ENCODE data around the gene ST14. TPM values are rescaled to one million over a fixed set of nuclear protein-coding genes. Genes with fewer than 3 reads are reported as not detected.

ST14 gene
- polyA plus RNA-seq, 1 donor (not counting 4 experiments of a cell fraction or from before 2014, with no cell fraction given), result 45.8 TPM

DNA sequence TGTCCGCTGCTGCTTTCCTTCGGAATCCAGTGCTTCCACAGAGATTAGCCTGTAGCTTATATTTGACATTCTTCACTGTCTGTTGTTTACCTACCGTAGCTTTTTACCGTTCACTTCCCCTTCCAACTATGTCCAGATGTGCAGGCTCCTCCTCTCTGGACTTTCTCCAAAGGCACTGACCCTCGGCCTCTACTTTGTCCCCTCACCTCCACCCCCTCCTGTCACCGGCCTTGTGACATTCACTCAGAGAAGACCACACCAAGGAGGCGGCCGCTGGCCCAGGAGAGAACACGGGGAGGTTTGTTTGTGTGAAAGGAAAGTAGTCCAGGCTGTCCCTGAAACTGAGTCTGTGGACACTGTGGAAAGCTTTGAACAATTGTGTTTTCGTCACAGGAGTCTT lies 15.4 kb upstream of the ST14 start:
- Histone ChIP-seq H3K9me3 (ENCODE audit: control insufficient read depth, low read depth, low read length) (no peaks in the 10 kb centered on the region), H3K4me1 (ENCODE audit: control insufficient read depth, extremely low read depth, insufficient read depth, low read length) (peaks cover 15% of the 10 kb centered on the region), H4K20me1 (ENCODE audit: control insufficient read depth, extremely low read depth, insufficient read depth, low read length) (peaks cover 10% of the 10 kb centered on the region), H3K4me2 (ENCODE audit: control insufficient read depth, extremely low read depth, insufficient read depth, low read depth, low read length) (no peak overlapping the region), H3K9ac (ENCODE audit: control insufficient read depth, extremely low read depth, insufficient read depth, low read length) (no peak overlapping the region), H3K79me2 (ENCODE audit: control insufficient read depth, insufficient read depth, low read length) (no peaks in the 10 kb centered on the region), H3K4me3 (ENCODE audit: control insufficient read depth in 2 of 3, extremely low read depth in 1 of 3, insufficient read depth in 2 of 3, low read depth in 1 of 3, low read length in 3 of 3) (no peak overlapping the region), H3K36me3 (ENCODE audit: control insufficient read depth in 2 of 2, extremely low read depth in 1 of 2, insufficient read depth in 2 of 2, low read length in 2 of 2) (peaks cover 22 to 43% of the 10 kb centered on the region in 2 experiments), H2AFZ (ENCODE audit: control insufficient read depth, low read length) (no peak overlapping the region), H3K27ac (ENCODE audit: control insufficient read depth, insufficient read depth, low read length) (no peak overlapping the region), H3K9me1 (ENCODE audit: control insufficient read depth, extremely low read depth, insufficient read depth, low read length) (peaks cover 5% of the 10 kb centered on the region), H3K27me3 (ENCODE audit: control insufficient read depth, extremely low read depth, insufficient read depth, low read length) (no peaks in the 10 kb centered on the region)
- dilution Hi-C loops (cut with MboI; ENCODE audit: extremely low pct_ligation_motif_present, low sequenced_read_pairs), result loop anchor here (25.0 kb wide), 1 partner anchor 207 kb away; no protein-coding TSS in a partner anchor
- DNase-seq (ENCODE audit: low read depth, low spot score) (no peak), FAIRE-seq (no peak)
- no peak for TF ChIP-seq EZH2 (IDR thresholded peaks at IDR 0.05; ENCODE audit: low read length)
- TF ChIP-seq, protein P1, sequence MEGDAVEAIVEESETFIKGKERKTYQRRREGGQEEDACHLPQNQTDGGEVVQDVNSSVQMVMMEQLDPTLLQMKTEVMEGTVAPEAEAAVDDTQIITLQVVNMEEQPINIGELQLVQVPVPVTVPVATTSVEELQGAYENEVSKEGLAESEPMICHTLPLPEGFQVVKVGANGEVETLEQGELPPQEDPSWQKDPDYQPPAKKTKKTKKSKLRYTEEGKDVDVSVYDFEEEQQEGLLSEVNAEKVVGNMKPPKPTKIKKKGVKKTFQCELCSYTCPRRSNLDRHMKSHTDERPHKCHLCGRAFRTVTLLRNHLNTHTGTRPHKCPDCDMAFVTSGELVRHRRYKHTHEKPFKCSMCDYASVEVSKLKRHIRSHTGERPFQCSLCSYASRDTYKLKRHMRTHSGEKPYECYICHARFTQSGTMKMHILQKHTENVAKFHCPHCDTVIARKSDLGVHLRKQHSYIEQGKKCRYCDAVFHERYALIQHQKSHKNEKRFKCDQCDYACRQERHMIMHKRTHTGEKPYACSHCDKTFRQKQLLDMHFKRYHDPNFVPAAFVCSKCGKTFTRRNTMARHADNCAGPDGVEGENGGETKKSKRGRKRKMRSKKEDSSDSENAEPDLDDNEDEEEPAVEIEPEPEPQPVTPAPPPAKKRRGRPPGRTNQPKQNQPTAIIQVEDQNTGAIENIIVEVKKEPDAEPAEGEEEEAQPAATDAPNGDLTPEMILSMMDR (optimal IDR thresholded peaks at IDR 0.05 in 1 of 3, IDR thresholded peaks at IDR 0.05 in 1 of 3, conservative IDR thresholded peaks at IDR 0.05 in 1 of 3; ENCODE audit: extremely low read depth in 1 of 3, insufficient read depth in 2 of 3, low read length in 3 of 3), result no peak

DNA sequence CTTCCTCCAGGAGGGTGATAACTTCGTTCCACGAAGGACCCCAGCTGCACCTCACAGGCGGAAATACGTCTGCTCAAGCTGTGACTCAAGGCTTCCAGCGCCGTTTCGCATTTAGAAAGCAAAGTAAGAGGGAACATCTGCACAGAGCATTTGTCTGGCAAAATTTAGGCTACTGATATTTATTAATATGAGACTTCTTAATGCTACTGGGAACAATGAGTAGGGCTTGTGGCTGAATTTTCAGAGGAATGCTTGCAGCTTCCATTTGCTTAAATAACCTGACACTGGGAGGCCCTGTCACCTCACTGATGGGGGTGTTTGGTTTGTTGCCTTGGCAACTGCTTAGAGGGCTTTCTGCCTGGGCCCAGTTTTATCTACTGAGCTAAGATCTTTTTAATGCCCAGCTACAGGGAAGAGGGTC lies 14.7 kb upstream of the ST14 start:
- Histone ChIP-seq H3K9me1 (ENCODE audit: control insufficient read depth, extremely low read depth, insufficient read depth, low read length) (peaks cover 5% of the 10 kb centered on the region), H3K36me3 (ENCODE audit: control insufficient read depth in 2 of 2, extremely low read depth in 1 of 2, insufficient read depth in 2 of 2, low read length in 2 of 2) (peaks cover 21 to 36% of the 10 kb centered on the region in 2 experiments), H3K4me2 (ENCODE audit: control insufficient read depth, extremely low read depth, insufficient read depth, low read depth, low read length) (no peak overlapping the region), H3K27me3 (ENCODE audit: control insufficient read depth, extremely low read depth, insufficient read depth, low read length) (no peaks in the 10 kb centered on the region), H3K79me2 (ENCODE audit: control insufficient read depth, insufficient read depth, low read length) (no peaks in the 10 kb centered on the region), H3K9ac (ENCODE audit: control insufficient read depth, extremely low read depth, insufficient read depth, low read length) (no peak overlapping the region), H3K4me1 (ENCODE audit: control insufficient read depth, extremely low read depth, insufficient read depth, low read length) (peaks cover 15% of the 10 kb centered on the region), H3K9me3 (ENCODE audit: control insufficient read depth, low read depth, low read length) (no peaks in the 10 kb centered on the region), H3K27ac (ENCODE audit: control insufficient read depth, insufficient read depth, low read length) (no peak overlapping the region), H4K20me1 (ENCODE audit: control insufficient read depth, extremely low read depth, insufficient read depth, low read length) (peaks cover 7% of the 10 kb centered on the region), H2AFZ (ENCODE audit: control insufficient read depth, low read length) (no peak overlapping the region), H3K4me3 (ENCODE audit: control insufficient read depth in 2 of 3, extremely low read depth in 1 of 3, insufficient read depth in 2 of 3, low read depth in 1 of 3, low read length in 3 of 3) (no peak overlapping the region)
- FAIRE-seq (no peak), DNase-seq (ENCODE audit: low read depth, low spot score) (no peak)
- TF ChIP-seq, protein P1 (optimal IDR thresholded peaks at IDR 0.05 in 1 of 3, IDR thresholded peaks at IDR 0.05 in 1 of 3, conservative IDR thresholded peaks at IDR 0.05 in 1 of 3; ENCODE audit: extremely low read depth in 1 of 3, insufficient read depth in 2 of 3, low read length in 3 of 3), result no peak
- no peak for TF ChIP-seq EZH2 (IDR thresholded peaks at IDR 0.05; ENCODE audit: low read length)
- dilution Hi-C loops (cut with MboI; ENCODE audit: extremely low pct_ligation_motif_present, low sequenced_read_pairs), result loop anchor here (25.0 kb wide), 1 partner anchor 208 kb away; no protein-coding TSS in a partner anchor

Measured in keratinocyte (primary cell).